HCT116 (cell line): ENCODE measurements around the gene COL23A1. TPM values are rescaled to one million over a fixed set of nuclear protein-coding genes. Genes with fewer than 3 reads are reported as not detected.

Experiments used
- ATAC-seq: fragments of 200-7000 bp; cut with Tn5 transposase; 2 replicates; pipeline ENCODE4 v1.9.1; 2020; ENCODE audit warnings: mild to moderate bottlenecking, moderate library complexity
- BruUV-seq: library from RNA; stranded (reverse); fragments of 400-500 nt; replicated peaks from 2 replicates; lab custom pipeline; 2021; lab: Mats Ljungman, UMichigan
- CTCF ChIA-PET: fragments of 300-600 bp; sonication (Branson Sonifier 250); formaldehyde crosslinking; loops from one replicate; lab custom pipeline; 2021; ENCODE audit warnings: antibody characterized with exemption; lab: Charles Lee
- POLR2A ChIA-PET: fragments of 300-600, 350-600 bp; sonication (Branson Sonifier 250); formaldehyde crosslinking; loops from one replicate; lab custom pipeline; 2021; ENCODE audit warnings: antibody characterized with exemption; lab: Charles Lee
- RAD21 ChIA-PET, 2 experiments: fragments of 300-600 bp; sonication (Branson Sonifier 250); formaldehyde crosslinking; loops; one replicate each; lab custom pipeline; 2023; ENCODE audit warnings: low total read pairs in 2 of 2; ENCODE audit not compliant: uncharacterized antibody in 2 of 2, unreplicated experiment in 2 of 2, low non-redundant PET in 1 of 2; lab: Charles Lee
- DNase-seq: peaks from one replicate; pipeline ENCODE4 v3.0.0-alpha.2; 2010; ENCODE audit warnings: low read depth, low spot score
- H2AFZ ChIP-seq: fragments of 200-600 bp; shearing (Covaris generic), sonication (generic); 2 replicates; pipeline ENCODE4 v1.6.1; 2017; ENCODE audit warnings: low read depth, mixed run types, mixed read lengths, antibody characterized with exemption, low read length; ENCODE audit not compliant: poor library complexity, severe bottlenecking
- H3K27ac ChIP-seq: 2 replicates; pipeline ENCODE4 v1.5.1; 2012; ENCODE audit warnings: low read depth, low read length
- H3K27me3 ChIP-seq: fragments of 200-600 bp; sonication (generic); 2 replicates; pipeline ENCODE4 v1.6.1; 2016; ENCODE audit warnings: mixed run types, low read length, mixed read lengths; ENCODE audit not compliant: insufficient read depth
- H3K36me3 ChIP-seq, 2 experiments: fragments of 200-500 bp in 1 of 2; fragments of 200-600 bp in 1 of 2; sonication (Bioruptor generic) in 1 of 2; sonication (generic) in 1 of 2; 2 replicates each; pipeline versions ENCODE4 v1.5.1 to v1.6.1; 2014 to 2016; ENCODE audit warnings: low read length in 2 of 2, inconsistent platforms in 1 of 2, mixed read lengths in 1 of 2, mixed run types in 1 of 2; ENCODE audit not compliant: insufficient read depth in 2 of 2, control insufficient read depth in 1 of 2
- H3K4me1 ChIP-seq, 2 experiments: fragments of 200-600 bp in 1 of 2; sonication (generic) in 1 of 2; 2 replicates each; pipeline versions ENCODE4 v1.5.1 to v1.6.1; 2012 to 2017; ENCODE audit warnings: low read length in 2 of 2, inconsistent platforms in 1 of 2, mild to moderate bottlenecking in 1 of 2, mixed read lengths in 1 of 2, mixed run types in 1 of 2, moderate library complexity in 1 of 2; ENCODE audit not compliant: insufficient read depth in 2 of 2, control insufficient read depth in 1 of 2
- H3K4me2 ChIP-seq: fragments of 200-600 bp; sonication (generic); 2 replicates; pipeline ENCODE4 v1.6.1; 2017; ENCODE audit warnings: mixed run types, low read length, mixed read lengths
- H3K4me3 ChIP-seq, 2 experiments: fragments of 200-600 bp in 1 of 2; sonication (generic) in 1 of 2; replicated peaks in 1 of 2; 2 replicates each; pipeline ENCODE4 v1.5.1; 2011 to 2016; ENCODE audit warnings: low read length in 2 of 2, control low read depth in 1 of 2, low read depth in 1 of 2, mild to moderate bottlenecking in 1 of 2, mixed read lengths in 1 of 2, mixed run types in 1 of 2
- H3K79me2 ChIP-seq: fragments of 200-600 bp; sonication (generic); 2 replicates; pipeline ENCODE4 v1.6.1; 2017; ENCODE audit warnings: mild to moderate bottlenecking, mixed run types, low read length, moderate library complexity, mixed read lengths; ENCODE audit not compliant: insufficient read depth
- H3K9ac ChIP-seq: fragments of 200-600 bp; sonication (generic); 2 replicates; pipeline ENCODE4 v1.6.1; 2016; ENCODE audit warnings: low read length, mixed read lengths
- H3K9me2 ChIP-seq: fragments of 200-600 bp; sonication (generic), shearing (Covaris generic); 2 replicates; pipeline ENCODE4 v1.6.1; 2017; ENCODE audit warnings: mixed run types, mild to moderate bottlenecking, moderate library complexity; ENCODE audit not compliant: insufficient read depth
- H3K9me3 ChIP-seq, 2 experiments: fragments of 200-500 bp in 1 of 2; fragments of 200-600 bp in 1 of 2; sonication (Bioruptor generic) in 1 of 2; sonication (generic) in 1 of 2; 2 replicates each; pipeline ENCODE4 v1.6.1; 2014 to 2017; ENCODE audit warnings: low read length in 2 of 2, mixed read lengths in 2 of 2, inconsistent platforms in 1 of 2, low read depth in 1 of 2, mild to moderate bottlenecking in 1 of 2, mixed run types in 1 of 2, moderate library complexity in 1 of 2; ENCODE audit not compliant: control insufficient read depth in 1 of 2, insufficient read depth in 1 of 2
- H4K20me1 ChIP-seq: fragments of 200-600 bp; sonication (generic), shearing (Covaris generic); 2 replicates; pipeline ENCODE4 v1.6.1; 2017; ENCODE audit warnings: mixed run types, mild to moderate bottlenecking, moderate library complexity; ENCODE audit not compliant: insufficient read depth
- CBX3 ChIP-seq: IDR thresholded peaks from 2 replicates; pipeline ENCODE4 v1.6.1; 2012; ENCODE audit warnings: low read depth
- CEBPB ChIP-seq: IDR thresholded peaks from 2 replicates; pipeline ENCODE4 v1.6.1; 2012; ENCODE audit warnings: low read depth
- EGR1 ChIP-seq: IDR thresholded peaks from 2 replicates; pipeline ENCODE4 v1.6.1; 2012; ENCODE audit warnings: low read depth
- ELF1 ChIP-seq: IDR thresholded peaks from 2 replicates; pipeline ENCODE4 v1.6.1; 2012; ENCODE audit warnings: low read depth, borderline replicate concordance
- EZH2 ChIP-seq: fragments of 200-600 bp; sonication (generic); IDR thresholded peaks from 2 replicates; pipeline ENCODE4 v1.6.1; 2017; ENCODE audit warnings: antibody characterized with exemption, mixed run types
- EZH2phosphoT487 ChIP-seq: fragments of 200-600 bp; IDR thresholded peaks from 2 replicates; pipeline ENCODE4 v1.6.1; 2018; ENCODE audit warnings: antibody characterized with exemption, borderline replicate concordance
- FOSL1 ChIP-seq: IDR thresholded peaks from 2 replicates; pipeline ENCODE4 v1.6.1; 2012; ENCODE audit warnings: low read depth
- JUND ChIP-seq: IDR thresholded peaks from 2 replicates; pipeline ENCODE4 v1.6.1; 2012
- POLR2A ChIP-seq: IDR thresholded peaks from 2 replicates; pipeline ENCODE4 v1.7.0; 2011; ENCODE audit warnings: borderline replicate concordance; ENCODE audit not compliant: insufficient read depth, insufficient read length; ENCODE audit errors: extremely low read depth
- POLR2AphosphoS5 ChIP-seq: IDR thresholded peaks from 2 replicates; pipeline ENCODE4 v1.6.1; 2011; ENCODE audit warnings: mild to moderate bottlenecking, low read depth, low read length, moderate library complexity
- RAD21 ChIP-seq: IDR thresholded peaks from 2 replicates; pipeline ENCODE4 v1.6.1; 2012; ENCODE audit warnings: low read depth, mild to moderate bottlenecking
- SIN3A ChIP-seq: IDR thresholded peaks from 2 replicates; pipeline ENCODE4 v1.6.1; 2012; ENCODE audit warnings: low read depth
- SP1 ChIP-seq: IDR thresholded peaks from 2 replicates; pipeline ENCODE4 v1.6.1; 2012; ENCODE audit warnings: low read depth
- SRF ChIP-seq: IDR thresholded peaks from 2 replicates; pipeline ENCODE4 v1.6.1; 2012; ENCODE audit warnings: low read depth
- YY1 ChIP-seq: IDR thresholded peaks from 2 replicates; pipeline ENCODE4 v1.6.1; 2011; ENCODE audit warnings: low read length, low read depth, moderate library complexity, mild to moderate bottlenecking; ENCODE audit not compliant: insufficient replicate concordance; ENCODE audit errors: extremely low read depth
- ZBTB33 ChIP-seq: IDR thresholded peaks from 2 replicates; pipeline ENCODE4 v1.6.1; 2011; ENCODE audit warnings: mild to moderate bottlenecking, low read length, moderate library complexity; ENCODE audit not compliant: insufficient replicate concordance; ENCODE audit errors: extremely low read depth
- ZFX ChIP-seq: fragments of 450-650 bp; IDR thresholded peaks from 2 replicates; pipeline ENCODE4 v1.6.1; 2017
- ZNF274 ChIP-seq: fragments of 200-500 bp; sonication (Bioruptor generic); IDR thresholded peaks from 2 replicates; pipeline ENCODE4 v1.6.1; 2014; ENCODE audit warnings: mild to moderate bottlenecking, low read depth, low read length, inconsistent platforms
- intact Hi-C: fragments of 100-400 bp; cut with micrococcal nuclease; formaldehyde crosslinking; loops from 2 replicates; pipeline ENCODE4 v1.10.0; 2022
- total RNA-seq: library from RNA; stranded (reverse); gene quantifications from one replicate; pipeline ENCODE4 v1.2.1, GENCODE V29; 2021; ENCODE audit not compliant: unreplicated experiment
- TF ChIP-seq, protein P1 (sequence below): IDR thresholded peaks from 2 replicates; pipeline ENCODE4 v1.6.1; 2012

COL23A1 gene
- total RNA-seq, 1 experiment from 2014 or later: not detected

- Histone ChIP-seq H3K9me2 (no peaks in the 10 kb centered on the region), H3K4me3 (no peak overlapping the region), H3K79me2 (no peaks in the 10 kb centered on the region), H4K20me1 (no peaks in the 10 kb centered on the region), H3K27ac (no peak overlapping the region), H3K27me3 (no peaks in the 10 kb centered on the region), H3K4me2 (no peak overlapping the region), H3K9me3 (no peaks in the 10 kb centered on the region), H3K36me3 (no peaks in the 10 kb centered on the region), H2AFZ (no peak overlapping the region), H3K4me1 (no peaks in the 10 kb centered on the region), H3K9ac (no peak overlapping the region)
- DNase-seq (no peak), ATAC-seq (no peak)
- intact Hi-C loops: no loop called here
- ChIA-PET RAD21 (no interaction called here), POLR2A (no interaction called here), CTCF (no interaction called here)
- TF ChIP-seq ZFX: no peak
- TF ChIP-seq JUND: no peak
- TF ChIP-seq EZH2: no peak
- no peak for TF ChIP-seq FOSL1
- TF ChIP-seq, protein P1, sequence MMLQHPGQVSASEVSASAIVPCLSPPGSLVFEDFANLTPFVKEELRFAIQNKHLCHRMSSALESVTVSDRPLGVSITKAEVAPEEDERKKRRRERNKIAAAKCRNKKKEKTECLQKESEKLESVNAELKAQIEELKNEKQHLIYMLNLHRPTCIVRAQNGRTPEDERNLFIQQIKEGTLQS: no peak
- TF ChIP-seq ZNF274: no peak
- no peak for TF ChIP-seq EZH2phosphoT487
- BruUV-seq: no TSS peak
Measured at GRCh38 chr5:178467205-178467567, 123.0 kb downstream of the COL23A1 start.

- Histone ChIP-seq H3K27ac (no peak overlapping the region), H3K4me1 (no peaks in the 10 kb centered on the region), H3K9me2 (no peaks in the 10 kb centered on the region), H3K9me3 (no peaks in the 10 kb centered on the region), H3K9ac (no peak overlapping the region), H3K4me3 (no peak overlapping the region), H3K27me3 (no peaks in the 10 kb centered on the region), H2AFZ (no peak overlapping the region), H3K36me3 (no peaks in the 10 kb centered on the region), H4K20me1 (no peaks in the 10 kb centered on the region), H3K79me2 (no peaks in the 10 kb centered on the region), H3K4me2 (no peak overlapping the region)
- TF ChIP-seq EZH2phosphoT487 (no peak), POLR2AphosphoS5 (no peak), FOSL1 (no peak), ZFX (no peak), POLR2A (no peak), EGR1 (no peak), SP1 (no peak), RAD21 (no peak), ZBTB33 (no peak), CBX3 (no peak), CEBPB (no peak), SRF (no peak), SIN3A (no peak), YY1 (no peak), EZH2 (no peak), ELF1 (no peak)
- TF ChIP-seq, protein P1: no peak
- BruUV-seq: no TSS peak
- ChIA-PET CTCF (no interaction called here), RAD21 (no interaction called here), POLR2A (no interaction called here)
- ATAC-seq (no peak), DNase-seq (no peak)
- intact Hi-C loops: no loop called here
Measured at GRCh38 chr5:178466342-178466741, 123.9 kb downstream of the COL23A1 start.
